ENCODE measurements around the gene CISD3.

The CISD3 gene

DNA sequence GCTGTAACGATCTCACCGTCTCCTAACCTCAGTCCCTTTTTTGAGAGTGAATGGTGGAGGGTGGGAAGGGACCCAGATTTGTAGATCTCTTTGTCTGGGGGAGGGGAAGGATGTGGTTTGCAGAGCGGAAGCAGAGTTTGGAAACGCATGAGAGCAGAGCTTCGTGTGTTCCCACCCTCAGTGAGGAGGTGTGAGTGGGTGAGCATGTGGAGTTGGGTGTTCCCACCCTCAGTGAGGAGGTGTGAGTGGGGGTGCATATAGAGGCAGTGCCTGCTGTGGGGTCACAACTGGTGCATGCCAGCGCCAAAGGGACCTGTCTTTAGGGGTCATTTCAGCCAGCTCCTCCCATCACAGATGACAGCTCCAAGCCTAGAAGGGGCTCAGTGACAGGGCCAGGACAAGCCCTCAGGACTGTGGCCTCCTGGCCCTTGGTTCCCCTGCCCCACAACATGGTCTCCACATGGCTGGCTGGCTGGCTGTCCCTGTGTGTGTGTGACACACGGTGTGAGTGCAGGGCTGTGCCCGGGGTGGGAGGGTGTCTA is 1.8 kb upstream of the CISD3 start:
- DNase-seq = no peak

DNA sequence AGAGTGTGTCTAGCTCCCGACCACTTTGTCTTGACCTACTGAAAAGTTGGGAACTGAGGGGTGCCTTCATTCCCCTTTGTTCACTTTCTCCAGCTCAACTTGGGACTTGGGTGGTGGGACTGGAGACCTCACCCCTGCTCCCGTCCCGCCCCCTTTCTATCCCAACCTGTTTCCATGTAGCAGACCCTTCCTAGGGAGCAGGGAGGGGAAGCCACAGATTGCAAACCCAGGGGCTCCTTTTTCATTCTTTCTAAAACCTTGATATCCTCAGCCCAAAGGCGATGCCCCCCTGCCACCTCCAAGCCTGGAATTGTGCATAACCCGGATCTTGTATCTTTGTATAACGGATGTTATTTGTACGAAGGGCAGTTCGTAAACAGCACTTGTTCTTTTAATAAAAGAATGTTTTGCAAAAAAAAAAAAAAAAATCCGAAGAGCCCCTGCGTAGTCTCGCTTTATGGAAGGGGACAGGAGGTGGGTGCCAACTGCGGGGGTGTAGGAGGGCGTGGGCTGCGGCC is 714 bp upstream of the CISD3 start:
- DNase-seq = no peak

DNA sequence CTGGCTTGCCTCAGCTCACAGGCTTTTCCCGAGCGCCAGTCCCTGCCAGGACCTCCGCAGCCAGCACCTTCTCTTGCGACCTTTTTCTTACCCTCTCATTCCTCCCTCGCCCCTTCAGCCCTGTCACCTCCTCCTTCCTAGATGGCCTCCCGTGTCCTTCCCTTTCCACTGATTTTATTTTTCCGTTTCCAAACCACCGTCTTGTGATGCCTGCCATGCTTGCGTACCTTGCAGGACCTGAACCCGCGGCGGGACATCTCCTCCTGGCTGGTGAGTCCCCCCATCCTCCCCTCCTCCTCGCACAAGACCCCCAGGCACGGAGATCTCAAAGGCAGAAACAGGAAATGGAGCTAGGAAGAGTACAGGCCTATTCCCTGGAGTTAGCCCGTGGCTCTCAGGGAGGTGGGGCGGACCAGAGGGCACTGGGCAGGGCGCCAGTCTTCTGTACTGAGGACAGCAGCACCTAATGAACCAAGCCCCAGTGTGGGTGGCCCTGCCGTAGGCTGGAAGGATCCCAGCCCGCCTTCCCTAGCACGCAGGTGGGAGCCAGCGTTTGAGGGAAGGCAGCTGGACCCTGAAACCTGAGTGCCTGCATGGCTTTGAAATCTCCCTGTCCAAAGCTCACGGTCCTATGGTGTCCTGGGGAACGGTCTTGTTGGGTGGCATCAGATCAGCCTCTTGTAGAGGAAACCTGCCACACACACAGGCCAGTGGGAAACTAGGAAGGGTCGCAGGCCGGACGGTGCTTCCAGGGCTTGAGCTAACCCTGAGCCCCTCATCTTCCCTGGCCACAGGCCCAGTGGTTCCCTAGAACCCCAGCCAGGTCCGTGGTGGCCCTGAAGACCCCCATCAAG is 612 bp downstream of the CISD3 start:
- DNase-seq = peak; percentile 84

DNA sequence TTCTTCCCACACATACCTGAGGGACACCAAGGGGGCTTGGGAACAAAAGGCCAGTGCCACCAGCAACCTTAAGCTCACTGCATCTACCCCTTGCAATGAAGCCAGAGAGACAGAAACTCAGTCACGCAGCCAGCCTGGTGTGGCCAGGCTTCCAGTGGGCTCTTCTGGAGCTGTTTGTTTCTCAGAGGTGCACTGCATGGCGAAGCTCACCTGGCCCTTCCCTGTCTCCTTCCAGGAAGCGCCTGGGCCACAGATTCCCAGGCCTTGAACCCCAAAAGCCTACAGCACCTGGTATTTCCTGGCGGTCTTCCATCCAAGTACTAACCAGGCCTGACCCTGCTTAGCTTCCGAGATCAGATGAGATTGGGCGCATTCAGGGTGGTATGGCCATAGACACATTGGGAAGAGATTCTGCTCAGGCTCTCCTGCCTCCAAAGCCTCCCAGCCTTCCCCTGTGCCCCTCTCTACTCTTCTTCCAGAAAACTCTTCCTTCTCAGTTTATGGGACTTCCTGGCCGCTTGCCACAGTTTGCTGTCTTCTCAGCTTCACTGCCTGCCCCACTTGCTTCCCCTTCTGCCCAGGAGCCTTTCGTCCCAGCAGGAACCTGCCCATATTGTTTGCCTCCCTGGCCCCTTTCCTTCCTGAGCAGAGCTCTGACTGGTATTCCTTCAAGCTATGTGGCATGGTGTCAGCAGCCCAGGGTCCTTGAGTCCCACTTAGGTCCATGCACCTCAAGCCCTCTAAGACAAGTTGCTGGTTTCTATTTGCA is 1.6 kb downstream of the CISD3 start:
- no peak for DNase-seq

DNA sequence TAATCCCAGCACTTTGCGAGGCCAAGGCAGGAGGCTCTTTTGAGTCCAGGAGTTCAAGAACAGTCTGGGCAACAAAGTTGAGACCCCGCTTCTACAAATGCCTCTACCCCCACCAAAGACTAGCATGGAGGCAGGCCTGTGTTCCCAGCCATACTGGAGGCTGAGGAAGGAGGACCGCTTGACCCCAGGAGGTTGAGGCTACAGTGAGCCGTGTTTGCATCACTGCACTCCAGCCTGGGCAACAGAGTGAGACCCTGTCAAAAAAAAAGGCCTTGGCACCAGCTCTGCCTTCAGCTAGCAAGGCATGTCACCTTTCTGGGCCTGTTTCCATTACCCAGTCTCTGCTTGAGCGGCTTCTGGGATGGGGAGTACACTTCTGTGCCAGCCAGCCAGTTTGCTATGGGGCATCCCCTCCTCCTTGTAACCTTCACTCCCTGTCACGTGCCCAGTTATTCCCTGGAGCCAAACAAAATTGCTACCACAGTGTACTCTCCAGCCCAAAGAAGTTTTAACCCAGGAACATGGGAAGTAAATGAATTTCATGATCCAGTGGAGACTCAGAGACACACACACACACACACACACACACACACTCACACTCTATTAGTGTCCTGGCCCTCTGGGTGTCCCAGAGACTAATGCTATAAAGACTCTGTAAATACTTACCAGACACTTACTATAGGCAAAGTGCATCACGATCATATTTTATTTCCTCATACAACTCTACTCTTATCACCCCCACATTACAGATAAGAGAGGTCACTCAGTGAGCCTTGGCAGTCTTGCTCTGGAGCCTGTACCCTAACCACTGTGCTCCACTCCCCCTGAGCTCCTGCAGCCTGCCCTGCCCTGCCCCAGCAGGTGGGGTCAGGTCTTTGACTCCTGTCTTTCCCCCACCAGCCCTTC is 2.5 kb downstream of the CISD3 start:
- DNase-seq = no peak

DNA sequence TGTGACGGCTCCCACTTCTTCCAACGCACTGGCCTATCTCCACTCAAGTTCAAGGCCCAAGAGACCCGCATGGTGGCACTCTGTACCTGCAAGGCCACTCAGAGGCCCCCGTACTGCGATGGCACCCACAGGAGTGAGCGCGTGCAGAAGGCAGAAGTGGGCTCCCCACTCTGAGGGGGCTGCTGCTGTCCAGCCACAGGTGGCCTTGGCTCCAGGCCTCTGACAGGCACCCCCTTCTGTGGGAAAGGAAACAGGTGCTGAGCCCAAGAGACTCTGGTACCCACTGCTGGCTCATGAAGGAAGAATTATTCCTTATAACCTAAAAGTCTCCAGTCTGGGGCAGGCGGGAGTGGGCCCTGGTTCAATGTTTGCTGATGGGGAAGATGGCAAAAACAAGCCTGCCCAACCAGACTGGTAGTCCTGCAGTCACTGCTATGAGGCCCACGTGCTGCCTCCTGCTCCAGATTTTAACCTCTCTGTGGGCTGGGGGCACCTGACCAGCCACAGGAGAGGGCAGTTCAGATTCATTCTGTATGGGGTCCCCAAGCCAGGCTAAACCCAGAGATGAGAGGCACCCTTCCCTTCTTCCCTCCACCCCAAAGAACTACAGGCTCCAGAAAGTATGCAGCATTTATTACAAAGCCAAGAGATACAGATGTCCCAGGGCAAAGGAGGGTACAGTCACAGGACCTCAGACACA is 3.3 kb downstream of the CISD3 start:
- no peak for DNase-seq

DNA sequence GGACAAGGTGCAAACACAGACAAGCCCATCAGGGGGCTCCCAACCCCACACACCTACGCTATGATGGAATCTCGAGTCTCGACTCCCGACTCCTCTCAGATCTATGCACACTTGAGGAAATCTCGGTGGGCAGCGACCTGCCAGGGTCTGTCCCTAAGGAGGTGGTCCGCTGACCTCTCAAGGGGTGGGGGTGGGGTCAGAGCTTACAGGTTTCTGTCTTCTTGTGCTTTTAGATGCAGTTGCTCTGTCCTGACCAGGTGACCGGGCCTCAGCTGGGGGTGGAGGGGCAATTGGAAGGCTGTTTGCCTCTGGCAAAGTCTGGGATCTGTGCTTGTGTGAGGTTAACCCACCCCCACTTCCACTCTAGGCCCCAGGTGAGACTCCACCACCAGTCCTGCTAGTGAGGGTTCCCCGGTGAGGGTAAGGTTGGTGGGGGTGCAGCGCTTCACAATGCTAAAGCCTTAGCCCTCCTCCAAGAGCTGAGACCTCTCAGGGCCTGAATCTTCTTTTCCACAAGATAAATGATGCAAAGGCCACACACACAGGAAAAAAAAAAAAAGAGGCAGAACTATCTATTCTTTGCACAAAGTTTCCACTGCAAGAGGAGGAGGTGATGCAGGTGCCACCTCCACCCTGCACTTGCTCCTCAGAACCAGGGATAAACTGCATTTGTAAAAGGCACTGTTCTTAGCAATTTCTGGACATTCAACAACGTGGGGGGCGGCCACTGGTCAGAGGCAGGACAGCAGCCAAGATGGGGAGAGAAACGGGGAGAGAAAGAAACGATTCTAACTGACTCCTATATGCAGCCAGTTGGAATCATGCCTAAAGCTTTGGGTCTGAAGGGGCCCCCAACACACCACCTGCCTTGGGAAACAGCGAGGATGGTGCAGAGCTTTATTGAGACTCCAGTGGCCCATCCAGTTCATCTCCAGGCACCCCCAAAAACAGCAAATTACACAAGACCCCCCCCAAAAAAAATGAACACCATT is 4.1 kb downstream of the CISD3 start:
- no peak for DNase-seq

DNA sequence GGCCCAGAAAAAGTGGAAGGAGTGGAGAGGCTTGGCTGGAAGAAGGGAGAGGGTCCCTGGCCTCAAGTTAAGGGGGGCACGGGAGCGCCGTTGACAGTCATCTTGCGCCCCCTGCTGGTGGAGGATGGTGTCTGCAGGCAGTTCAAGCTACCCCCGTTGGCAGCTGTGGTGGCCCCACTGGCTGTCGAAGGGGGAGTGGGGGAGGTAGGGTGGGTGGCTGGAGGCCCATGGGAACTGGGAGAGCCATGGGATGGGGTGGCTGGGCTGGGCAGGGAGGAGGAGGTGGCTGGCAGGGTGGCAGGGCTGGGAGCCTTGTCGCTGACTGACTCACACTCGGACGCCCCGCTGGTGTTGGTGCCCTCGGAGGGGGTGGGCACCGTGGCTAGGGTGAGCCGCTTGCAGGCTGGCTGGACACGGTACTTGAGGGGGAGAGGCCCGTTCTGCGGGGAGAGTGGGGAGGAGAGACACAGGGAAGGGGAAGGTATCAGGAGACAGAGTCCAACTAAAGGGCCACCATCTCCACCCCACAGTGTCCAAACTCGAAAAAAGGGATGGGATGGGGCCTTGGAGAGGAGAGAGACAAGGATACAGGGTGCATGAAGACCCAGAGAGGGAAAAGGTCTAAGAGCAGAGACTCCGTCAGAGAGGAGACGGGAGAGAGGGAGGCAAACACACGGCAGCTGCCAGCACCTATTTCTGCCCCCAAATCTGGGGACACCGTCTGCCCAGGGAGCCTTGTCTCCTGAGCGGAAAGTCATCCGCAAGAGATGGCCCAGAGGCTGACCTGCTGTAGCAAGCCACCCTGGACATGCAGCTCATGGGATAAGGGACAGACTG is 5.2 kb downstream of the CISD3 start:
- DNase-seq = peak; percentile 56

DNA sequence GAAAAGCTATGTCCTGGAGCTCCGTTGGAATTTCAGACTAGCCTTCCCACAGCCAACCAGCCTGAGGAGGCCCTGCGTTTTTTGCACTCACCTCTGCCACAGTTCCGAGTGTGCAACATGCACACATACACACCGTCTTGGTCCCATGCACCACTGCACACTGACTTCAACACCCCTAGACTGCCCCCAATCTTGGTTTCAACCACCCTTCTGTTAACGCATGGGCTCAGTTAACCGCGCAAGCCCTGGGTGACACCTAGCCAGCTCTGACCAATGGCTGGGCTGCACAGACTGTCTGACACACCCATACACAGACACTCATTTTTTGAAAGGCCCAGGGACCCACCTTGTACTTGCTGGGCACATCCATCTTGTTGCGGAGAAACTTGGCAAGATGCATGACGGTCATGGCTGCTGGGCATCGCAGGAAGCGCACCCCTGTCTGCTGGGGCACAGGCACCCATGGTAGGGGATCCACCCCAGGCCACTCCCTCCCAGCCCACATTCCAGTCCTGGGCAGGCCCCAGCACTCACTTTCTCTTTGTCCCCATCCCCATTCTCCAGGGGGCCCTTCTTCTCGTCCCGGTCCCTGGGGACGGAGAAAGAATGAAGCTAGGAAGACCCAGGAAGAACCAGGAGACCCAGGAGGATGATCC is 8.0 kb downstream of the CISD3 start:
- no peak for DNase-seq

DNA sequence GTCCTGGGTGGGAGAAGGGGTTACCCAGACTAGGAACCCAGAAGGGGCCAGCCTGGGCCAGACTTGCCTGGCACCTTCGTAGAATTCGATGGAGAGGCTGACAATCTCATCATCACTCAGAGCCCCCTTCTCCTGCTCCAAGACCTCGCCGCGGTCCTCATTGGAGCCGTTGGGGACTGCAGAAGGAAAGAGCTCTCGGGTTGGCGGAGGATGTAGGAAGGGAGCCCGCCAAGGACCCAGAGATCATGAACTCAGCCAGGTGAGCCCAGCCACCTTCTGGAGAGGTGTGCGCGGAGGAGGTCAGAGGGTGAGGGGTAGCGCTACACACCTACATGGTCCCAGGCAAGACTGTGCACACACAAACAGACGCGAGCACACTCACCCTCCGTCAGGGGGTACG is 8.5 kb downstream of the CISD3 start:
- DNase-seq = no peak

DNA sequence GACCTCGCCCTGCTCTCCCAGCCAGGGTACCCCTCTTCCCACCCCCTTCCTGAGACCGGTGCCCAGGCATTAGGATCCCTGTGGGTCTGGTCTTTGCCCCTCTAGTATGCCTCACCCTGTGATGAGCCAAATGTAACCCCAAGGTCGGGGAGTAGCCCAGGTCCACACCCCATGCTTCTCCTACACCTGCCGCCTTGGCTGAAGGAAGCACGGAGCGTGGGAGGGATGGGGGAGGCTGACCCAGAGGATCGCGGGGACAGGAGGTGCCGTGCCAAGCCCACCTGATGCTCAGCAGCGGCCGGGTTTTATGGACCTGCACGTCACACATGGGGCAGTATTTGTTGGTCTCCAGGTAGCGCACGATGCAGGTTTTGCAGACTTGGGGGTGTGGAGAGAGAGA is 9.2 kb downstream of the CISD3 start:
- DNase-seq = no peak

DNA sequence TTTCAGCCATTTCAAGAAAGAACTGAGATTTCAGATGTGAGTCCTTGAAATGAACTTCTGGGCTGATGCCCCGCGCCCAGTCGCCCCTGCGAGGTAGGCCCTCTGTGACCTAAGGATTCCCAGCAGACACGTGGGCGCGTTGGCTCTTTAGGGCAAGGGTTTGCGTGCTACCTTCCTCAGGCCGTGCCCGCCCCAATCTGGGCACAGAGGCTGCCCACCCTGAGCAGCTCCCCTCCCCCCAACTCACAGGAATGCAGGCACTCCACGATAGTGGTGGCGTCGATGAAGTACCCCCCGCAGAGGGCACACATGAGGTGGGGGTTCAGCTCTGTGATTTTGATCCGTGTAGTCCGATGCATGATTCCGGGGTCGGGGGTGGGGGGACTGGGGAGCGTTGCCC is 9.9 kb downstream of the CISD3 start:
- DNase-seq = no peak

DNA sequence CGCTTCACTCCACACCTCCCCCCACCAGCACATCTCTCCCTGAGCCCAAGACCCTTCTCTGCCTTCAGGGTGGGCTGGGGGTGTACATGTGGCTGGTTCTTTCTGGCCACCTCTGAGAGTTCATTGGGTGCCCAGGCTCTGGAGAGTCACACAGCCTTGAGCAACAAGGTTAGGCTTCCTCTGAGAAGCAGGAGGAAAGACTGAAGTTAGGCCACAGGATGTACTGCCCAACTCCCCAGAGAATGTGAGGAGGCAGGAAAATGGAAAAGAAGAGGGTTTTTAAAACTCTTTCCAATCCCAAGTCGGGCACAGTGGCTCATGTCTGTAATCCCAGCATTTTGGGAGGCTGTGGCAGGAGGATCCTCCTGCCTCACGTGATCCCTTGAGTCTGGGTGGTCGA is 10.7 kb downstream of the CISD3 start:
- no peak for DNase-seq

DNA sequence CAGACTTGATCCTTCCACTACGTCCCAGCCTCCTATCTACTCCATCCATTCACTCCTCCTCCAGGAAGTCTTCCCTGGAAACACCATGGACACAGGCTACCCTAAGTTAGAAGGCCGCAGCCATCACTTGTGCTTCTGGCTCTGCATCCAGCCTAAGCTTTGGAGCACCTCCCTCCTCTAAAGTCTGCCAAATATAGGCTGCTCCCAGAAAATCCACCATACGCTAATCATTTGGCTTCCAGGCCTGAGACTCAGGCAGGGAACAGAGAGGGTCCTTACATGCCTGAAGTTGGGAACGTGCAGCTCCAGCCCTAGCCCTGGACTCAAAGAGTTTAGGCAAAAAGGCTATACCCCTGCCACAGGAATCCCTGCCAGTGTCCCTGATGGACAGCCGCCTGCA is 11.3 kb downstream of the CISD3 start:
- no peak for DNase-seq

DNA sequence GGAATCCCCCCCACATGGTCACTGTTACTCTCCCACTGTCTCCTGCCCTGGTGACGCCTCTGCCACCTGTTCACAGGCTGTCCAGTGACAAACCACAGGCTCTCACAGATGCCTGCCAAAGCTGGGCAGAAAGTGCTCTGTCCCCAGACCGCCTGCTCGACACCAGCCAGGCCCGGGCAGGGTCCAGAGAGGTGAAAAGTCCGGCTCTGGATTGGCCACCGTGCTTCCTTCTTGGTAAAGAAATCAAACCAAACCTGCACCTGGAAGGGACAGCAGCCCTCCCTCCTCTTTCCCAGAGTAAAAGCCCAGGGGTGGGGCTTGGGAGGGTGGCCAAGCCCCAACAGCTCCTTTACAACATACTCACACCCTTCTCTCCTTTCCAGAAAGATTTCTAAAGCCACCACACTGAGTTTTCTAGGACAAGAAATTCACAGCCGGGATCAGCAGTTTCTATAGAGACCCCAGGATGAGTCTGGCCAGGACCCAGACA is 11.8 kb downstream of the CISD3 start:
- peak; percentile 49 for DNase-seq

DNA sequence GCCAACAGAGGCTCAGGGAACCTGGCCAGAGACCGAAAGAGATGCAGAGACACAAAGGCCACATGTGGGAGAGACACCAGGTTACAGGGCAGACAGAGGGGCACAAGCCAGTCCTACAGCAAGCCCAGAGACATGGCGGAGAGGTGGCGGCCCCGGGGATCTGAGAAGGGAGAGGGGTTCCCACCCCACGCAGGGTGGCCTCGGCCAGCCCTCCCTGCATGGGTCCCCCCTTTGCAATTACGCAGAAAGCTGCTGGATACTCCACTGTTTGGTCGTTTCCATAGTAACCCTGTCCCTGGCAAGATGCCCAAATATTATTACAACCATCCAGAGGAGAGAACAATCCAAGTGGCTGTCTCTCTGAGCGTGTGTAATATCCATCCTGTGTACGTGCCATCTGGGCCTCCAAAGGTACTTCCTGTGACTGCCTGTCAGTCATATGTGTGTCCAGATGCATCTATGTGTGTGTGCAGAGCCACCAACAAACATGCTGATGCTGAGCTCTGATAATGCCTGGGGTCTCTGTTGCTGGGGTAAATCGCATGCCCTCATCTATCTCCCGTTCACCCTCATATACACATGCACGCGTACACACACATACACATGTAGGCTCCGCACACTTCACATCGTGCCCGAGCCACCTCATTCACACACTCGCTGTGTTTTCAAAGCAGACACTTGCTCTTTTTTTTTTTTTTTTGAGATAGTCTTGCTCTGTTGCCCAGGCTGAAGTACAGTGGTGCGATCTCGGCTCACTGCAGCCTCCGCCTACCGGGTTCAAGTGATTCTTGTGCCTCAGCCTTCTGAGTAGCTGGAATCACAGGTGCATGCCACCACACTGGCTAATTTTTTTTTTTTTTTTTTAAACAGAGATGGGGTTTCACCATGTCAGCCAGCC is 12.5 kb downstream of the CISD3 start:
- peak; percentile 34 for DNase-seq

DNA sequence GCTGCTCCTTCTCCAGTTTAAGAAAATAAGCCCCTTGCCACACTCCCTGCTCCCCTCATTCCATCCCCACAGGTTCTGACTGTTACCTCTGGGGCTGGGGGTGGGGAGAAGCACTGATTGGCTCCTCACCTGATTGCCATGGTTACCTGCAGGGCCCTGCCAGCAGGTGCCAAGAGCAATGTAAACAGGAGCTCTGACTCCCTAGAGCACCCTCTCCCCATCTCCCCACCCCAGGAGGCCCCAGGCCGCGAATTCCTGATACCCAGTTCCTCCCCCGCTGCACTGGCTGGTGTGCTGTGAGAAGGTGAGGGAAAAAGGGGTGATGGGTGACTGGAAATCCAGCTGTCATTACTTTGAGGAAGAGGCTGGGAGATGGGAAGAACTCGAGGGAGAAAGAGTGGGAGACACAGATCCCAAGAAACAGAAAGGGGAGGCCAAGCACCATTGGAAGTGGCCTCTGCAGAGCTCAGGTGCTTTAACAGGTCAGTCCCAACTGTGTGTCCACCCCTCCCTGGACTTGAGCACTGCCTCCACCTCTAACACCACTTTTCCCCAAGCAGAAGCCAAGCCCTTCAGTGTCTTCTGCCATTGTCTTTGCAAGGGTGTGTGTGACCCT is 13.5 kb downstream of the CISD3 start:
- peak; percentile 40 for DNase-seq

DNA sequence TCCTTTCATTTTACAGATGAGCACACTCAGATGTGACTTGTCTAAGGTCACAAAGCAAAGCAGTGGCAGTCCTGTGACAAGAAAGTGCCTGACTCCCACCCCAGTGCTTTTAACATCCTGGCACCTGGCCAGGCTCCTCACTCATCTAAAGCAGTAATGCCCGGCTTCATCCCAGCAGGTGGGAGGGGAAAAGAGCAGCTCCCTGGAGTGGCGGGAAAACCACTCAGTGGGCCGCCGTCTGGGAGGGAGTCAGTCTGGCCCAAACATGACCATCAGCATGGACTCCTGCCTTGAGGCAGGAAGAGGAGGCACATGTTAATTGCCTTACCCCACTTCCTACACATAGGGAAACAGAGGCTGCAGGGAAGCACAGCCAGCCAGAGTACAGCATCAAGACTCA is 15.4 kb downstream of the CISD3 start:
- DNase-seq = no peak
